GM19397 (cell line): ENCODE measurements around the gene TNFRSF4.
"Not testable (repeated sequence)": the region's sequence is repeated elsewhere in the genome, so short reads cannot be mapped to it uniquely, and the experiment has no call there.

Experiments used
- ATAC-seq: cut with Tn5 transposase; IDR thresholded peaks from one replicate; pipeline ENCODE4 v1.9.1; 2021; ENCODE audit warnings: mild to moderate bottlenecking, moderate library complexity; ENCODE audit not compliant: unreplicated experiment

TNFRSF4 gene

DNA sequence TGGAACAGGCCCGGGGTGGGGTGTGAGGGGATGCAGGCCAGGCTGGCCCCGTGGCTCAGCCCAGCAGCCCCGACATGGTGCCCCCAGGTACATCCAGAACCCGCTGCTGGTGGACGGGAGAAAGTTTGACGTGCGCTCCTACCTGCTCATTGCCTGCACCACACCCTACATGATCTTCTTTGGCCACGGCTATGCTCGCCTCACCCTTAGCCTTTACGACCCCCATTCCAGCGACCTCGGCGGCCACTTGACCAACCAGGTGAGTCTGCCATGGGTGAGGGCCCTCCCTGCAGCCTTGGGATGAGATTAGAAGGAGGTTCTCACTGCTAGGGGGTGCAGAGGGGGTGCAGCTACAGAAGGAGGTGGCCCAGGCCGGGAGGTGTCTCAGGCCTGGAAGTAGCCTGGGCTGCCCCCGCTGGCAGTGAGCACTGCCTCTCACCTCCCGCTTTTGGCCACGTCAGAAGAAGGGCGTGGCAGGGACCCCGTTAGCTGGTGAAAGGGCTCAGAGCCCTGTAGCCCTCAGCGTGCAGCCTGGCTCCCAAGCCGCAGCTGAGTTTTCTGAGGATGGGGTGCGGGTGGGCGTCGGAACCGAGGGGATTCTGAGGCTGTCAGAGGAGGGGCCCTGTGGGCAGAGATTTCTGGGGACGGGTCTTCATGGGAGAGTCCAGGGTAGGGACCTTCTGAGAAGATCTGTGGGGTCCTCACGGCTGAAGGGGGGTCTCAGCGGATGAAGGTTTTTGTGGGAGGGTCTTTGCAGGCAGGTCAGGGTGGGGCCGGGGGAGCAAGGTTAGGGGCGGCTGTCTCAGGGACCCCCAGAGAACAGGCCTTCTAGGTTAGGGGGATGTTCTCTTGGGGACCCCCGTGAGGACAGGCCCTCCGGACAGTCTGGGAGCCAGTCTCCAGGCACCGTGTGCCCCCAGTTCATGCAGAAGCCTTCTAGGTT, 29.8 kb downstream of the TNFRSF4 start:
- ATAC-seq = no peak

DNA sequence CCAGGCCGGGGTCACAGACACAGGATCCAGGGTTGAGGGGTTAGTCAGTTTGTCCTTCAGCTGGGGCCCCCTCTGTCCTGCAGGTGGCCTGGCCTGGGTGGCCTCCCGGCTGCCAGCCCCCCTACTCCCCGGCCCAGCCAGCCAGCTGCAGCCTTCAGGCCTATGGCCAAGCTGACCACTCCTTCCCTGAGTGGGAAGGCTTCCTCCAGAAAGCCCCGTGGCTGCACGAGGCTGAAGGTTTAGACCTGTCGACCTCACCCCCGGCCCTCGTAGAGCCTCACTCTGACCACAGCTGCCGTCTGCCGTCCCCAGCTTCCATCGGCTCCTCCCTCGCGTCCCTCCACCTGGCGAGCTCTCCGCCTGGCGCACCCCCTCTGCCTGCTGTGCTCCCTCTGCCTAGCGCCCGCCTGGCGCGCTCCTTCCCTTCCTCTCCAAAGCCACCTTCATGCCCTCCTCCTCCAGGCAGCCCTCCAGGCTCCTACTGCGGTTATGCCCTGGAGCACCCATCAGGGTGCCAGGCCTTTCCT, 30.7 kb downstream of the TNFRSF4 start:
- no peak for ATAC-seq

DNA sequence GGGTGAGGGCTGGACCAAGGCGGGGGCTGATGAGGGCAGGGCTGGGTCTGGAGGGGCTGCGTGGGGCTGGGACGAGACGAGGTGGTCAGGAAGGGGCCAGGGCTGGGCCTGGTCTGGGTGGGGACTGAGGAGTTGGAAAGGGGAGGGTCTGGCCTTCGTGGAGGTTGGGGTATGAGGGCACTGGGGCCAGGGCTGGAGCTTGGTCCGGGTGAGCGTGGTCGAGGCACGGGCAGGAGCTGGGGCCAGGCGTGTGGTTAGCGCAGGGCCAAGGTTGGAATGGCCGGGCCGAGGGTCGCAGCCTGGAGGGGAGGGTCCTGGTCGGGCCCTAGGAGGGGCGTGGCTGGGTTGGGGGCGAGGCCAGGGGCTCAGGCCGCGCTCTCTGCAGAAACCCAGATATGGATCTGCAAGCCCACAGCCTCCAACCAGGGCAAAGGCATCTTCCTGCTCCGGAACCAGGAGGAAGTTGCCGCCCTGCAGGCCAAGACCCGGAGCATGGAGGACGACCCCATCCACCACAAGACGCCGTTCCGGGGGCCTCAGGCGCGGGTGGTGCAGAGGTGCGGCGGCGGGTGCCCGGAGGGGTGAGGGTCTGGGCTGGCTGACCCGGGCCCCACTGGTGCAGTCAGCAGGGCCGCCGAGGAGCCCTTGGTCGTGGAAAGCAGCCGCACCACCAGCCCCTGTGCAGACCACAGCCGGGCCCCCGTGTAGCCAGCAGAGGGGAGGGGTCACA, 31.3 kb downstream of the TNFRSF4 start:
- no peak for ATAC-seq

DNA sequence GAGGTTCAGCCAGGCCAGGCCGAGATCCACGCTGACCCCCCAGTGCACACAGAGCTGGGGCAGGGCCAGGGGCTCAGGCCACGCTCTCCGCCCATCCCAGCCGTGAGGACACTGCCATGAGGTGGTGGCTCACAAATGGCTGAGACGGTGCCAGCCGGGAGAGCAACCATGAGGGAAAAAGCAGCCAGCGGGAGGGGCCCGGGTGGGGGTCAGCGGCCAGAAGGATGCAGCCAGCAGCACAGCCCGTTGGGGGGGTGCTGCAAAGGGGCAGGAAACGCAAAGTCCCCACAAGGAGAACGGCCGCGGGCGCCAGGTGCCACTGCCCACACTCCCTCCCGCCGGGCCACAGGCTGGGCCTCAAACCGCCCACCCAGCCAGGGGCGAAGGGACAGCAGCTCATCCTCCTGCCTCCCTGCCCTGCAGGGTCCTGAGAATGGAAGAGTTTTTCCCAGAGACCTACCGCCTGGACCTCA, 32.0 kb downstream of the TNFRSF4 start:
- no peak for ATAC-seq

DNA sequence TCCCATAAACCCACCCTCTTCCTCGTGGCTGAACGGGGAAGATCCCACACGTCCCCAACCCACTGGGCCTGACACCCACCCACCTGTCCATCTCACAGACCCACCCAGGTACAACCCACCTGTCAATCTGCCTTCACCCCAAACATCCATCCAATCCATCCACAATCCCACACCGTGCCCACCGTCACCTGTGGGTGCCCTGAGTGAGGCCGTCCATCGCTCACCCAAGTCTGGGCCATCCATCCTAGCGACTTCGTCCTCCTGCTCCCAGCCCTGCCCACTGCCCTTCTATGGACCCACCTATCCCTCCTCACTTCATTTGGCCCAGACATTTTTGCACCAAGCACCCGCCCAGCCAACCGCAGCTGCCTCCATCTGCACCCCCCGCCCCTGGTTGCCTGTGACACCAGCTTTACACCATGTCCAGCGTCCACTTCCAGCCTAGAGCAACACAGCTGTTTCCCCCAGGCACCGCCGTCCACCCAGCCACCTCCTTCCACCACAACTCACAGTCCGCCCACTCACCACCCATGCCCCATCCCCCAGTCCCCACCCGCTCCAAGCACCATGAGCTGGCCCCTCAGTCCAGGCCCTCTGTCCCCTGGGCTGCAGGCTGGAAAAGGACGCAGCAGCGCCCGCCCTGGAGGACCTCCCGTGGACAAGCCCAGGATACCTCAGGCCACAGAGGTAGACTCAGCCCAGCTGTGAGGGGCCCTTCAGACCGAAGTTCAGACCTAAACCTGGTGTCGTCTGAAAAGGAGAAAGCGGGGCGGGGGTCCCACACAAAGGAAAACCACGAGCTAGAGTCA, 32.6 kb downstream of the TNFRSF4 start:
- no peak for ATAC-seq

DNA sequence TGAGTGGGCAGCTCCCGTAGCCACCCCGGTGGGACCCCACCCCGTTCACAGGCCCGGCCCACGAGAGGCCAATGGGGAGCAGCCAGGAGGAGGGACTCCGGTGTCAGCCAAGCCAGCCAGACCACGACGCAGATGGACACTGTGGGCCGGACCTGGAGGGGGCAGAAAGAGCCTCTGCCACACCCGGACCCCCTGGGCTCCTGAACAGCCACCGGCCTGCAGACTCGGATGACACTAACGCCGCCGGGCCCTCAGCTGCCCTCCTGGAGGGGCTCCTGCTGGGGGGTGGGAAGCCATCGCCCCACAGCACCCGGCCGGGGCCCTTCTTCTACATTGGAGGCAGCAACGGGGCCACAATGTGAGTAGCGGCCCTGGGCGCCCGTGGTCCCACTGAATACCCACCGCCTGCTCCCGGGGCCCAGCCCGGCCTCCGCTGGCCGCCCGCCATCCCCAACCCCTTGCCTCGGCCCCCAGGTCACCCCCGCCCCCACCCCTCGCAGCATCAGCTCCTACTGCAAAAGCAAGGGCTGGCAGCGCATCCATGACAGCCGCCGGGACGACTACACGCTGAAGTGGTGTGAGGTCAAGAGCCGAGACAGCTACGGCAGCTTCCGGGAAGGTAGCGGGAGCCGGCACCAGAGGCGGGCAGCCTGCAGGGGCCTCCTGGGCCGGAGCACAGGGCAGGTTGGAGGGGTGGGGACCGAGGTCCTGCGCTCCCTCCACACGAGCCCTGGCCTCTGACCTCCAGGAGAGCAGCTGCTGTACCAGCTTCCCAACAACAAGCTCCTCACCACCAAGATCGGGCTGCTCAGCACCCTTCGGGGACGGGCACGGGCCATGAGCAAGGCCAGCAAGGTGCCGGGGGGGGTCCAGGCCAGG, 33.7 kb downstream of the TNFRSF4 start:
- no peak for ATAC-seq

DNA sequence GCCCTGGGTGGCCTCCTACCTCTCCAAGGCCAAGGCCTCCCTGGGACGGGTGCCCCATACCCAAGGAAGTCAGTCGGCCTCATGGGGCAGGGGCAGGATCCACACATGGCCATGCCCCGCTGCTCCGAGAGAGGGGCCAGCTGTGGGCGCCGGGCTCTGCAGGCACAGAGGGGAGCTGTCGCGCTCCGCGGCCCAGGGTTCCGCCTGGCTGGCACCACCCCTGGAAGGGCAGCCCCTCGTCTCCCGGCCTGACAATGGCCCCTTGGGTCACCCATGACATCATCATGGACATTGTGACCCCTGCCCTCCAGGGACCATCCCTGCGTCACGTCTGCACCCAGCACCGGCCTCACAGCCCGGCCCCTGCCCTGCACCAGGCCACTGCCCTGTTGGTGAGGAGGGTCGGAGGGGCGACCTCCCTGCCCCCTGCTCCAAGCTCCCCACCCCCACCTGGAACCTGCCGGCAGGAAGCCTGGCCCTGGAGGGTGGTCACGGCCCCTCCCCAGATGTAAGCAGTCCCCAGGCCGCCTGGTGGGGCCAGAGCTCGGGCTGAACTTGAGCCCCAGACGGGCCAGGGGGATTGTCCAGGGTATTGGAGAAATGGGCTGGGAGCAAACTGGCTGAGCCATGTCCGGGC, 34.5 kb downstream of the TNFRSF4 start:
- ATAC-seq = no peak

DNA sequence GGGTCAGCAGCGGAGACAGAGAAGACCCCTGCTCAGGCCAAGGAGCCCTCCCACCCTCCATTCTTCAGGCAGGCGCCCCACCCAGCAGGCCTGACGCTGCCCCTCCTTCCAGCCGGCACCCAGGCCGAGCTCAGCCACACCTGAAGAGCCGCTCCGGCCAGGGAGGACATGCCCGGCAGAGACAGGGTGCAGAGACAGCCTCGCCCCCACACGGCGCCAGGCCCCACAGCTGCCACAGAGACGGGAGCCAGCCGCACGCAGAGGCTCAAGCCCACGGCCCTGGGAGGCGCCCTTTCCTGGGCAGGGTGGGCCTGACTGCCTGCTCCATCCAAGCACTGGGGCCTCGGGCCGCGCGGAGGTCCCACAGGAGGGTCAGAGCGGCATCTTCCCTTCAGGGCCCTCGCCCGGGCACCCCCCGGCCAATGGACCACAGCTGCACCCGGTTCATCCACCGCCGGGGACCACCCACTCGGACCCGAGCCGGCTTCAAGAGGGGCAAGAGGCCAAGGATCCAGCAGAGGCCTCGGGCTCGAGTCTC, 35.1 kb downstream of the TNFRSF4 start:
- no peak for ATAC-seq

DNA sequence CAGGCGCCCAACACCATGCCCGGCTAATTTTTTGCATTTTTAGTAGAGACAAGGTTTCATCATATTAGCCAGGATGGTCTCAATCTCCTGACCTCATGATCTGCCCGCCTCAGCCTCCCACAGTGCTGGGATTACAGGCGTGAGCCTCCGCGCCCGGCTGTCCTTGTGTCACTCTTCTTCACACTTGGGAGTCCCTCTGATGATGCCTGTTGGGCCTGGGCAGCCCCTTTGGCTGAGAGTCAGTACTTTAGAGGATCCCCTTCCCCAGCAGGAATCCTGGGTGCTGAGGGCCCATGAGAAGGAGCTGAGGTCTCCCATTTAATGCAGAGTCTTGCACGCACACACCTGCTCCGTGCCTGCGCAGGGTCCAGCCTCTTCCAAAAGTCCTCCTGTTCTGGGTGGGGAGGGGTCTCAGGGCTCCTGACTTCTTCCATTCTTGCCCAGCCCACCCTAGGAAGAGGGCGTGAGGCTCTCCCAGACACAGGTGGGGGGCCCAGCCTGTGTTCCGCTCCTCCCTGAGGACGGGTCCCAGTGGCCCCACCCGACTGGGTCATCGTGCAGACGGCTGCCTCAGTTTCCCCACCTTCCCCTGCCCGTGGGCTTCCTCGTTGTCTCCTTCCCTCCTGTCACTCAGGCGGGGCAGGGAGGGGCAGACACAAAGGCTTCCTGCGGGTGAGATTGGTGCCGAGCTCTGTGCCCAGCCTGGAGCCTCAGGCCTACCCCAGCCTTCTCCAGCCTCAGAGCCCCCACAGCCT, 36.3 kb downstream of the TNFRSF4 start:
- no peak for ATAC-seq

DNA sequence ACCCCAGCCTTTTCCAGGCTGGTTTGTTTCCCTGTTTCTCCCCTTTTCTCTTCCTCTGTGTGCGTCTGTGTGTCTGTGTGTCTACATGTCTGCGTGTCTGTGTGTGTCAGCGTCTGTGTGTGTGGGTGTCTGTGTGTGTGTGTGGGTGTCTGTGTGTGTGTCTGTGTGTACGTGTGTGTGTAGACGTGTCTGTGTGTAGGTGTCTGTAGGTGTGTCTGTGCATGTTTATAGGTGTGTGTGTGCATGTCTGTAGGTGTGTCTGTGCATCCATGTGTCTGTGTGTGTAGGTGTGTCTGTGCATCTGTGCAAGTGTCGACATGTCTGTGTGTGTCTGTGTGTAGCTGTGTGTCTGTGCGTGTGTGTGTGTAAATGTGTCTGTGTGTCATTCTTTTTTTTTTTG, 37.0 kb downstream of the TNFRSF4 start:
- no peak for ATAC-seq

DNA sequence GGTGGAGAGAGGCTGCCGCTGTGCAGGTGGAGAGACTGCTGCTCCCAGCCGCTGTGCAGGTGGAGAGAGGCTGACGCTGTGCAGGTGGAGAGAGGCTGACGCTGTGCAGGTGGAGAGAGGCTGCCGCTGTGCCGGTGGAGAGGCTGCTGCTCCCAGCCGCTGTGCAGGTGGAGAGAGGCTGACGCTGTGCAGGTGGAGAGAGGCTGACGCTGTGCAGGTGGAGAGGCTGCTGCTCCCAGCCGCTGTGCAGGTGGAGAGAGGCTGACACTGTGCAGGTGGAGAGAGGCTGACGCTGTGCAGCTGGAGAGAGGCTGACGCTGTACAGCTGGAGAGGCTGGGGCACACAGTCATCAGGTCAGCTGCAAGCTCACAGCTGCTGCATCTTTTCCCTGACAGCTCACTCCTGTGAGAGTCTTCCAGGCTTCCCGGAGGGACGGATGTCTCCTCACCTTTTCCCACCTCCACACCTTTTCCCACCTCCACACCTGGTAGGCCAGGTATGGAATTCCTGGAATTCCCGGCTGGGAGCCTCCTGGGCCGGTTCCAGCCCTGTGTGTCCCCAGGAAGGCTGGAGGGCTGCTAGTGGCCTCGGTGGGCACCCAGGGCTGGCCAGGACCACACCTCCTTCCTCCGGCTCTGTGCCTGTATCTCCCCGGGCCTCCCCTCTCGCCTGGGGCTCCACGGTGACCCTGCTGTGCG, 37.7 kb downstream of the TNFRSF4 start:
- ATAC-seq = not testable (repeated sequence)

DNA sequence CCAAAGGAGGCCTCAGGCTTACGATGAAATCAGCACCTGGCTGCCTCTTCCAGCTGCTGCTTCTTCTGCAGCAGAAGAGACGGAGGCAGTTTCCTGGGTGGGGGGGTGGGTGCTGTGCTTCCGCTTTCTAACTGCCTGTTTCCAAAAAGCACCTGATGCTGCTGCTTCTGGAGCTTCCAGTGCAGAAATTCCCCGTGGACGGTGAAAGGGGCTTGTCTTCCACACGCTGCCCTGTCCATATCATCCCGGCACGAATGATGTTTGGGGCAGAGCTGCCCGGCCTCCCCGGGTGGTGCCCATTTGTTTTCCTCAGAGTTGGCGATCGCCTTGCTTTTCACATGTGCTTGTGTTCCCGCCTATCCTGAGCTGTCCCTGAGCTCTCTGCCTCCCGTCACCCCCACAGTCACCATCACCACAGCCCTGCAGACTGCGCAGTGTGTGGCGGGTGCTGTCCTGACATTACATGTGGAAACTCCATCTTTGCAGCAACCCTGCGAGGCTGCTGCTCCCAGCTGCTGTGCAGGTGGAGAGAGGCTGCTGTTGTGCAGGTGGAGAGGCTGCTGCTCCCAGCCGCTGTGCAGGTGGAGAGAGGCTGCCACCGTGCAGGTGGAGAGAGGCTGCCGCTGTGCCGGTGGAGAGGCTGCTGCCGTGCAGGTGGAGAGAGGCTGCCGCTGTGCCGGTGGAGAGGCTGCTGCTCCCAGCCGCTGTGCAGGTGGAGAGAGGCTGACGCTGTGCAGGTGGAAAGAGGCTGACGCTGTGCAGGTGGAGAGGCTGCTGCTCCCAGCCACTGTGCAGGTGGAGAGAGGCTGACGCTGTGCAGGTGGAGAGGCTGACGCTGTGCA, 38.5 kb downstream of the TNFRSF4 start:
- ATAC-seq = no peak

DNA sequence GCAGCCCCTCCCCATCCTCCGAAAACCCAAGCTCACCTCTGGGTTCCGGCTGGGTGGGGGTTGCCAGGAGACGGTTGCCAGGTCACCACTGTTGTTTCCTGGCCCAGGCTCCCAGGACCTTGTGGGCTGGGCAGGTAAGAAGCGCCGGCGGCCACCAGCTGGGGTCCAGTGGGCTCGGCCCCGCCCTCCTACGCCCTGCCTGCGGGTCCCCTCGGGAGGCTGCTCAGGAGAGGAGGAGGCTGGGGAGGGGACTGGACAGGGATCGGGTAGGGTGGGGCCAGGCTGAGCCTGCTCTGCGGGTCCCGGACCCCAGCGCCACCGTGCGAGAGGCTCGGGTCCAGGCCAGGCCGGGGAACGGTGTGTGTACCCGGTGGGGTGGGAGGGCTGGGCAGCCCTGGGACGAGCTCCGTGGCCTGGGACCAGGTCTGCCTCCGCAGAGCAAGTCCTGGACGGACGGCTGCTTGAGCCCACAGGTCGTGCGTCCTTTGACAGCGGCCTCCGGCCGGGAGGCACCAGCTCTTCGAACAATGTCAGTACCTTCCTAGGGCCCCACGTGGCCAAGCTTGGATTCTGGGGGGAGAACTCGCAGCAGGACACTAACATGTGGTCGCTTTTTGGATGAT, 40.0 kb downstream of the TNFRSF4 start, which contains the start of gene TTLL10:
TTLL10 (plus strand) TSS at position 88 of the 623 bp plus-strand sequence. CDS start 5,336 bp downstream, outside the sequence.
- no peak for ATAC-seq

DNA sequence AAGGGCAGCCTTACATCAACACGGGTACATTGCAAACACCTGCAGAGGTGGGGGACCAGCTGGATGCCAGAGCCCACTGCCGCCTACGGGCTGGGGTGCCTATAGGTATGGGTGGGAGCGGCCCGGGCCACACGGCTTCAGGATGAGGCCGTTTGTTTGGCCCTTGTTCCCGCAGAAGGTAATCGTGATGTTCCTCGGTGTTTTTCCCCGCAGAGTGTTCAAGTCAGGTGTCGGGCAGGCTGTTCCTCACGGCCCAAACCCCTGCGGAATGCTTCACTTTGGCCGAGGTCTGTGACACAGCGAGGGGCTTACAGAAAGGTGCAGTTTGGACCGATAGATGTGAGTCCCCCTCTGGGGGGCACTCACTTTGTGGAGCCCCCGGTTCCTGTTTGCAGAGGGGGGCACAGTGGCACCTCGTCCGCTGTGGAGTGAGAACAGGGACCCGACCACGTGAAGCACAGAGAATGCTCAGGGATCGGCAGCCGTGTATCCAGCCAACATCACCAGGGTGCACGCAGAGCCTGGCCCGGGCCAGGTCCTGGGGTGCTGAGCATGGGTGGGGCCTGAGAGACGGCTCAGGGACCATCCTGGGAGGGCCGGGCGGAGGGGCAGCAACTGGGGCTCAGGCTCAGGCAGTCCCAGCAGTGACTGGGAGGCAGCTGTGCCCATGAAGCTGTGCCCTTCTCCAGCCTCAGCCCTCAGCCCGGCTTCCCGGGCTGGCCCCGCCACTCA, 40.7 kb downstream of the TNFRSF4 start:
- ATAC-seq = no peak

DNA sequence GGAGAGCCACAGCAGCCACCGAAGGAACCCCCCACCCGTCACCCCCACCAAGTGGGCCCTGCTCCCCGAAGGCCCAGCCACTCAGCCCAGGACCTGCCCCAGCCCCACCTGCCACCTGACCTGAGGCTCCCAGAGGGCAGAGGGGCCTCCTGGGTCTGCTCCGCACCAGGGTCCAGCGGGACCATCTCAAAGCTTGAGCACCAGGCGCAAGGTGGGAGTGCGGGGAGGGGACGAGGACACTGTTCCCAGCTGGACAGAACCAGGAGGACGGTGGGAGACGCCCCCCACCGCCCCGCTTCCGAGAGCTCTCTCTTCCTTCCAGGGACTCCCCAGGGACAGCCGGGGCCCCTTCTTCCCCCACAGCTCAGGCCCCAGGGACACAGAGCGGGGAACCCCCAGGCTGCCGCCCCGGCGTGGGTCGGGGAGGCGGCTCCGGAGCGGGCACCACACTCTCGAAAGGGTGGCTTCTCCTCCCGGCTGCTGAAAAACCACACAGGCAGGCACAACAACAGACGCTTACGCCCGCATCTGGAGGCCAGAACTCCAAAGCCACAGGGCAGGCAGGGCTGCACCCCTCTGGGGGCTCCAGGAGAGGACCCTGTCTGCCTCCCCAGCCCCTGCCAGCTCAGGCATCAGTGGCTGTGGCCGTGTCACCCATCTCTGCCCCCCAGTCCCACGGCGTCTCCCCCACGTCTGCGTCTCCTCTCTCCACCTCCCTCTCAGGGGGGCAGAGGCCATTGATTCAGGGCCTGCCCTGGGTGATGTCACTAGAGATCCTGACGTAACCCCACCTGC, 42.2 kb downstream of the TNFRSF4 start:
- ATAC-seq = no peak
